GM18519 (cell line): ENCODE data around the gene LAG3.

ENCODE experiments used
- ATAC-seq: cut with Tn5 transposase; IDR thresholded peaks from one replicate; pipeline ENCODE4 v1.9.1; 2021; ENCODE audit warnings: mild to moderate bottlenecking, moderate library complexity; ENCODE audit not compliant: unreplicated experiment, low FRiP score

Gene LAG3

DNA sequence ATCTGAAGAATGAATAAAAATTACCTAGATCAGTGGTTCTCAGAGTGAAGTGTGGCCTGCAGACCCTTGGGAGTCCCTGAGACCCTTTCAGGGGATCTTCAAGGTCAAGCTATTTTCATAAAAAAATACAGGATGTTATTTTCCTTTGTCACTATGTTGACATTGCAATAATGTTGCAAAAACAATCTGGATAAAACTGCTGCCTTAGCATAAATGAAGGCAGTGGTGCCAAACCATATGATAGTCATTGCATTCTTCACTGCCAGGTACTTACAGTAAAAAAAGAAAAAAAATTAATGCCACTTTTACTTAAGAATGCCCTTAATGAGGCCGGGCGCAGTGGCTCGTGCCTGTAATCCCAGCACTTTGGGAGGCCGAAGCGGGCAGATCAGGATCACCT is 15.0 kb downstream of the LAG3 start:
- ATAC-seq: no peak

DNA sequence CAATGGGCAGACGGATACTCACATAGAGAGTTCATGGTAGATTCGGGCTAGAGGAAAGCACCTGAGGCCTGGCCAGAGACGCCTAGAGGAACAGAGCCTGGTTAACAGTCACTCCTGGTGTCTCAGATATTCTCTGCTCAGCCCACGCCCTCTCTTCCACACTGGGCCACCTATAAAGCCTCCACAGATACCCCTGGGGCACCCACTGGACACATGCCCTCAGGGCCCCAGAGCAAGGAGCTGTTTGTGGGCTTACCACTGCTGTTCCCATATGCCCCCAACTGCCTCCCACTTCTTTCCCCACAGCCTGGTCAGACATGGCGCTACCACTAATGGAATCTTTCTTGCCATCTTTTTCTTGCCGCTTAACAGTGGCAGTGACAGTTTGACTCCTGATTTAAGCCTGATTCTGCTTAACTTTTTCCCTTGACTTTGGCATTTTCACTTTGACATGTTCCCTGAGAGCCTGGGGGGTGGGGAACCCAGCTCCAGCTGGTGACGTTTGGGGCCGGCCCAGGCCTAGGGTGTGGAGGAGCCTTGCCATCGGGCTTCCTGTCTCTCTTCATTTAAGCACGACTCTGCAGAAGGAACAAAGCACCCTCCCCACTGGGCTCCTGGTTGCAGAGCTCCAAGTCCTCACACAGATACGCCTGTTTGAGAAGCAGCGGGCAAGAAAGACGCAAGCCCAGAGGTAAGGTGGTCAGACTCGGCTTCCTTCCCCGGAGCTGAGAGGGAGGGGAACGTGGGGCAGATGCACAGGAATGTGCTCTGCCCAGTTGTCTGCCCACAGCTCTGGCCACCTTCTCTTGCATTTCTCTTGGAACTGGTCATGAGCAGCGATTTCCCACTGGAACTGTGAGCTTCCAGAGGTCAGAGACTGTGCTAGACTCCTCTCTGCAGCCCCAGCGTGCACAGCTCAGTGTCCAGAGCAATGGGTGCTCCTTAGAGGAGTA is 16.9 kb downstream of the LAG3 start, which contains the start of gene CD4:
Gene CD4, plus strand, starts transcription at position 557 of the 953 bp plus-strand sequence. CDS start 10,611 bp downstream, outside the sequence.
- no peak for ATAC-seq

DNA sequence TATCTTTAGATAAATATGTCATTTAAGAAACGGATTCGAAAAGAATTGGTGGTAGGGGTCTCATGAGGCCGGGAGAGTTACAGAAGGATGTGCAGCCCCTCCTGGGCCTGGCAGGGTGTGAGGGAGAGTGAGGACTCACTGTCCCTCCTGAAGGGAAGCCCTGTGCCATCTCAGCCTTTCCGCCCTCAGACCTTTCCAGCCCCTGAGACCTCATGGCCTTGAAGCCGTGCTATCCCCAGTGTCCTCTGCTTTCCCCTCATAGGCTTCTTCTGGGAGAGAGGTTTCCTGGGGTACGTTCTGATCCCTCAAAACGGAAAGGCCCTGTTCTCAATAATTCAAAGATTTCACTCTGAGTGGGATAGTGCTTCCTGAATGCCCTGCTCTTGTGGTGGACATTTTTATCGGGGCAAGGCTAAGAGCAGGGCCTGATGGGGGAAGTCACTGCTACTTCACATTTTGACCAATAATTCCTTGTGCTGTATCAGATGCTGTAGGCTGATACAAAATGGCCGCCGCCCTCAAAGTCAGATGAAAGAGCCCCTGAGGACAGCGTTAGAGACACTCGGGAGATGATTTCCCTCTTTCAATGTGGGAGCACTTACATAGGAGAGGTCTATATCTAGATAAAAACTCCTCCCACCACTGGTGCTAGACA is 18.3 kb downstream of the LAG3 start:
- ATAC-seq: no peak

DNA sequence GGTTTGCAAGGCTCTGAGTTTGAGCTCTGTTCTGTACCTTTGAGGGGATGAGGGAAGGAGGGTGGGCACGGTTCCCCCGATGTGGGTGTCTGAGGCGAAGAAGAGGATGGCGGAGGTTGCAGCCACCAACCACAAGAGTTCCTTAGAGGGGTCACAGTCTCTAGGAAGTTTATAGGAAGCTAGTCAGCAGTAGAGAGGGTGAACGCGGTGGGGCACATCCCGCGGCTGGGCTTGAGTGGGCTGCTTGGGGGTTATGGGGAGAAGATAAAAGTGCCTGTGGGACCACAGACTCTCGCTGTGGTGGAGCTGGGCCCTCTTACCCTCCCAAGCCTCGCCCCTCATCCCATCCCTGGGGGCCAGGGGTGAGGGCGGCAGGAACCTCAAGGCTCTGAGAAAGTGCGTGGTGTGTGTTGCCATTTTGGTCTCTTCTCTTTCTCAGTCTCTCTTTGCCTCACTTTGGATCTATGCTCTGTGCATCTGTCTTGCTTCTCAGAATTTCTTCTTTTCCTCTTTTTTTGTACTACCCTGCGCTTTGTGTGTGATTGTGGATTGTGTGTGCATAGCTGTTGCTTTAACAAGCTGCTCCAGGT is 19.7 kb downstream of the LAG3 start:
- no peak for ATAC-seq

DNA sequence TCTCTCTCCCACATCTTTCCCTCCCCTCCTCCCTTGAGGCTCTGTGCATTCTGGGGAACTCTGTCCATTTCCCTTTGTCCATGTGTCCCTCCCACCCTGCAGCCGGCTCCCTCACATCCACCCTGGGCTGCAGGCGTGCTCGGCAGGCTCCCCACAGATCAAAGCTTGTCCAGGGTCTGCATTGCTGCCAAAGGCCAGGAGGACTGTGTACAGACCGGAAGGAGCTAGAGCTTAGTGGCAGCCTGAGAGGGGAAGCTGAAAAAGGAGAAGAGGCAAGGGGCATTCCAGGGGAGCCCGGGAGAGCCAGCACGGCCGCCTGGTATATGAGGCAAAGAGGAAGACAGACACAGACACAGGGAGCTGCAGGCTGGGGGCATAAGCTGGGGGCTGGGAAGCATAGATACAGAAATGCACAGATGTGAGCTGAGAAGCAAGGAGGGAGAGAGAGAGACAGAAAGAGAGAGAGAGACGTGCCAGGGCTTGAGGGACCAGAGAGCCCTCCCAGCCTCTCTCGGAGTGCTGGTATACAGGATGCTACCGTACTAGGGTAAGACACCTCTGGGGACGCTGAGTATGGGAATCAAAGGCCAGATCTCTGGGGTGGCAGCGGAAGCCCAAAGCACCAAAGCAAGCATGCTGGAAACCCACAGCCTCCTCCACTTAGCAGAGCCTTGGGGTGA is 20.3 kb downstream of the LAG3 start:
- ATAC-seq: no peak

DNA sequence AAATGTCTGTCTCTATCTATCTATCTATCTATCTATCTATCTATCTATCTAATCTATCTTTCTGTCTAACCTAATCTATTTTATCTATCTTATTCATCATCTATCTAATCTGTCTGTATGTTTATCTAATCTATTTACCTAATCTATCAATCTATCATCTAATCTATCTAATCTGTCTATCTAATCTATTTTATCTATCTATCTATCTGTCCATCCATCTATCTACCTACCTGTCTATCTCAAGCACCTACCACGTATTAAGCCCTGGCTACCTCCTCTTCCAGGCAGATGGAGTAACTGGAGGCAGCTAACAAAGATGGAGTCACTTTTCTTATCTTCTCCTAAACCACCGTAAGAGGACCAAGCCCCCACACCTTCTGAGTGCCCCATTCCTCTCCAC is 22.8 kb downstream of the LAG3 start:
- ATAC-seq: no peak

DNA sequence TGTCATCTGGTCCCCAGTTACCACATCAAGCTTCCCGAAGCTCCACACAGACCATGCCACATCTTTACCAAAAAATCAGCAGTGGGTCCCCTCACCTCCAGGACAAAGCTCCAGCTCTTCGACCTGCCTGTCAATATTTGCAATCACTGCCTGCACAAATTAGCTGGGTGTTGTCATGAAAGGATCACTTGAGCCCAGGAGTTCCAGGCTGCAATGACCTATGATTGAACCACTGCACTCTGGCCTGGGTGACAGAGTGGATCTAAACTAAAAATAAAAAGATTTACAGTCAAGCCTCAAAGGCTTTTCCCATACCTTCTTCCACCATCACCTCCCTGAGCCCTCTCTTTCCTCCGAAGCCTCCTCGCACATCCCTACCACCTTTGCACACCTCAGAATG is 24.3 kb downstream of the LAG3 start:
- ATAC-seq: no peak

DNA sequence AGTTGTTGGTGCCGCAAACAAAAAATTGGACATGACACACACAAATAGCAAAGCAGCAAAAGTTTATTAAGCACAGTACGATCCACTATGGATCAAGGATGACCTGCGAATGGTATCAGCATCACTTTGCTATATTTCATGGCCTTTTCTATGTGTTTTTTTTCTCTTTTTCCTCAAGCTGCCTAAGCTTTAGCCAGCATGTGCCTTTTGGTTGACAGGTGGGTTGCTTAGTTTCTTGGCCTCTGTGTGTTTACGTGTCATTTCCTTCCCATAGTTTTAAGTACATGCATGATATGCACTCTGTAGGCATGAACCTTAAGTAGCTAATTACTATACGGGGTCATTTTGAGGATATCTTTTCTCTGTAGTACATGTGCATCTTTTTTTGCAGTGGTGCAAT is 26.8 kb downstream of the LAG3 start:
- ATAC-seq: no peak

DNA sequence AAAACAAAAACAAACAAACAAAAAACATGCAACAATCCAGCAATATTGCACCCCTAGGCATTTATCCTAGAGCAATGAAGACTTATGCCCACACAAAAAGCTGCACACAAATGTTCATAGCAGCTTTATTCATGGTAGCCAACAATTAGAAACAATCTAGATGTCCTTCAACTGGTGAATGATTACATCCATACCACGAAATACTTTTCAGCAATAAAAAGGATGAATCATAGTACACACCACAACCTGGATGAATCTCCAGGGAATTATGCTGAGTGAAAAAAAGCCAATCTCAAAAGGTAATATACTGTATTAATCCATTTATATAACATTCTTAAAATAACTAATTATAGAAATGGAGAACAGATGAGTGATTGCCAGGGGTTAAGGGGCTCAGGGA is 34.9 kb downstream of the LAG3 start:
- no peak for ATAC-seq

DNA sequence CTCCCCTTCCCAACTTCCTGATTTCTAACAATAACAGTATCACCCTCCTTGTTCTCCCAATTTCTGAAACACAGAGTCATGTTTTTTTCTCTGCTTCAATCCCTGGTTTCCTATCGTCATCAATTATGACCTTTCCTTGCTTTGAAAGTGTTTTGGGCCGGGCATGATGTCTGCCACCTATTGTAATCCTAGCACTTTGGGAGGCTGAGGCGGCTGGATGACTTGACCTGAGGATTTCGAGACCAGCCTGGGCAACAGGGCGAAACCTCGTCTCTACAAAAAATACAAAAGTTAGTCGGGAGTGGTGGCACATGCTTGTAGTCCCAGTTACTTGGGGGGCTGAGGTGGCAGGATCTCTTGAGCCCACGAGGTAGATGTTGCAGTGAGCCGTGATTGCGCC is 36.7 kb downstream of the LAG3 start:
- ATAC-seq: no peak

DNA sequence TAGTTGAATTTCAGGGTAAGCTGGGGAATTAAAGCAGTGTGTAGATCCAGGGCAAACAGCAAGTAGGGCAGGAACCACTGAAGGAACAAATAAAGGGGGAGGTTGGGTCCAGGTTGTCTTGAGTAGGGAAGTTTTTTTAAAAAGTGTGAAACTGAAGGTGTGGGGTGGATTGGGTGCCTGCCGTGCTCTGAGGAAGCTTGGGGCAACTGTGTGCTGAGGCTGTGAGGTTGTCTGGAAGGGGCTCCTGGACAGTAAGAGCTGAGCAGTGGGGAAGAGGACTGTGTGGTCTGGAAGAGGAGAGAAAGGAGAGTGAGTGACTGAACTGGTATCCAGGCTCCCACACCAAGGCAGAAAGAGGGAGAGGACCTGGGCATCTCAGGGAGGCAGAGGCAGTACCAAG is 38.4 kb downstream of the LAG3 start:
- ATAC-seq: no peak

DNA sequence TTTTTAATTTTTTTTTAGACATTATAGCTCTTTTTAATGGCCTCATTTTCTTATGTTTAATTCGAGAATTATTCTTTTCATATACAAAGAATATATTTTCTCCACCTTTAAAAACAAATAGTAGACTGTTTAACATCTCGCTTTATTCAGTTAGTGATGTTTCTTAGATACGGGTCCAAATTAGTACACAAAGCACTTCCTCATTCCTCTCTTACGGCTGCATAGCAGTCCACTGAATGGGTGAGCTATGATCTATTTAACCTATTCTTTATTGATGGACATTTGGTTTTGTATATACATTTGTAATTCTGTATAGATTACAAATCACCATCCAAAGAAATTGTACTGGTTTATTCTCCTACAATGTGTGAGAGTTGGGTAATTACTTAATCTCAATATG is 41.0 kb downstream of the LAG3 start:
- no peak for ATAC-seq

DNA sequence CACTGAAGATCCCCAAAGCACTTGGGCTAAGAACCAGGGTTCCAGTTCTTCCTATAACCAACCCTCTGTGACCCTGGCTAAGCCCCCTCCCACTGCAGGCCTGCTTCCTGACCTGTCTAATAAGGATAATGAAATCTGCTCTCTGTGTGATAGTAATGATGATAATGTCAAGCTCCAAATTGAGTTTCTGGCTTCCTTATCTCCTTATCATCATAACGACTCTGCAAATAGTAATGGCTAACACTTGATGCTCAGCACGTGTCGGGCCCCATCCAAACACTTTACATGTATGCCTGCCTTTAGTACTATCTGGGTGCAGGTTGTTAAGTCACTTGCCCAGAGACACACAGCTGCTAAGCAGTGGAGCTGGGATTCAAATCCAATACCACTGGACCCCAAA is 44.3 kb downstream of the LAG3 start:
- ATAC-seq: no peak

DNA sequence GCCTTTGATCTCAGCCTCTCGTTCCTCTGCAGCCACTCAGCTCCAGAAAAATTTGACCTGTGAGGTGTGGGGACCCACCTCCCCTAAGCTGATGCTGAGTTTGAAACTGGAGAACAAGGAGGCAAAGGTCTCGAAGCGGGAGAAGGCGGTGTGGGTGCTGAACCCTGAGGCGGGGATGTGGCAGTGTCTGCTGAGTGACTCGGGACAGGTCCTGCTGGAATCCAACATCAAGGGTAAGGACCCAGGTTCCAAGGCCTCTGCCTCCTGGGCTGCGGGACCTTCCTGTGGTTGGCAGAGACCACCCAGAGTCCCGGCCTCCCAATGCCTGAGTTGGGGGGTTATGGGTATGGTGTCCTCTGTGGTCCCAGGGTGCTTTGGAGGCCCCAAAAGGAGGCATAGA is 44.8 kb downstream of the LAG3 start:
- no peak for ATAC-seq

DNA sequence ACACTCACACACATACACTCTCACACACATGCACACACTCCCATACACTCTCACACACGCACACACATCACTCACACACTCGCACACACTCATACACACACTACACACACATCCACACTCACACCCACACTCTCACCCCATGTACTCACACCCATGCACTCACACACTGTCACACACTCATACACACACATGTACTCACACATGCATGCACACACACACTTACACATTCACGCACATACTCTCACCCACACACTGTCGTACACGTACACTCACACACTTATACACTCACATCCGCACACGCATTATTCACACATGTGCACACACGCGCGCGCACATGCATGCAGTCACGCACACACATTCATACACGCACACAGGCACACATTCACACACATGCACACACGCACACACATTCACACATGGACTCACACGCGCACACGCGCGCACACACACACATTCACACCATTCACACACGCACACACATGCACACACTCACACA is 45.4 kb downstream of the LAG3 start:
- no peak for ATAC-seq

DNA sequence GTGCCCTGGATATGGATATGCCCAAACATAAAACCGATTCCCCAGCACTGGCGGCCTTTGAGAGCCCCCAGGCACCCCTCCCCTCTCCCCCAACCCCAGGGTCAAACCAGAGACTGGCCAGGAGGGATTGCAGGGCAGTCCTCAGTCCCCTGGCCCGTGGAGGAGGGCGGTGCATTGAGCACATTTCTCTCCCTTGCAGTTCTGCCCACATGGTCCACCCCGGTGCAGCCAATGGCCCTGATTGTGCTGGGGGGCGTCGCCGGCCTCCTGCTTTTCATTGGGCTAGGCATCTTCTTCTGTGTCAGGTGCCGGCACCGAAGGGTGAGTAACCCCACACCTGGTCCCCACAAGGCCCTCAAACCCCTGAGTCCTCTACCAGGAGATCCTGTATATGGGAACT is 45.9 kb downstream of the LAG3 start:
- ATAC-seq: no peak

DNA sequence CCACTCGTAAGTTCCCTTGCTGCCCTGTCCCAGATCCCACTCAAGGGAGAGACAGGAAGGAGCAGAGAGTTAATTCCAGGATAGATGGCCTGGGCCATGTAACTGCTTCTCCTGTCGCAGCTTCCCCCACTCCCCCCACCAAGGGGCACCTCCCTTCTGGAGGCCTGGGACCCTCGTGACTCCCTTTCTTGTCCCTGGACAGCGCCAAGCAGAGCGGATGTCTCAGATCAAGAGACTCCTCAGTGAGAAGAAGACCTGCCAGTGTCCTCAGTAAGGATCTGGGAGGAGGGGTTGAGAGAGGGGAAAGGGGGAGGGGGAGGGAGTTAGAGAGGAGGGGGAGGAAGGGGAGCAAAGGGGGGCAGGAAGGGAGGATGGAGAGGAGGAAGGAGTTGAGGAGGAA is 46.3 kb downstream of the LAG3 start:
- ATAC-seq: no peak

DNA sequence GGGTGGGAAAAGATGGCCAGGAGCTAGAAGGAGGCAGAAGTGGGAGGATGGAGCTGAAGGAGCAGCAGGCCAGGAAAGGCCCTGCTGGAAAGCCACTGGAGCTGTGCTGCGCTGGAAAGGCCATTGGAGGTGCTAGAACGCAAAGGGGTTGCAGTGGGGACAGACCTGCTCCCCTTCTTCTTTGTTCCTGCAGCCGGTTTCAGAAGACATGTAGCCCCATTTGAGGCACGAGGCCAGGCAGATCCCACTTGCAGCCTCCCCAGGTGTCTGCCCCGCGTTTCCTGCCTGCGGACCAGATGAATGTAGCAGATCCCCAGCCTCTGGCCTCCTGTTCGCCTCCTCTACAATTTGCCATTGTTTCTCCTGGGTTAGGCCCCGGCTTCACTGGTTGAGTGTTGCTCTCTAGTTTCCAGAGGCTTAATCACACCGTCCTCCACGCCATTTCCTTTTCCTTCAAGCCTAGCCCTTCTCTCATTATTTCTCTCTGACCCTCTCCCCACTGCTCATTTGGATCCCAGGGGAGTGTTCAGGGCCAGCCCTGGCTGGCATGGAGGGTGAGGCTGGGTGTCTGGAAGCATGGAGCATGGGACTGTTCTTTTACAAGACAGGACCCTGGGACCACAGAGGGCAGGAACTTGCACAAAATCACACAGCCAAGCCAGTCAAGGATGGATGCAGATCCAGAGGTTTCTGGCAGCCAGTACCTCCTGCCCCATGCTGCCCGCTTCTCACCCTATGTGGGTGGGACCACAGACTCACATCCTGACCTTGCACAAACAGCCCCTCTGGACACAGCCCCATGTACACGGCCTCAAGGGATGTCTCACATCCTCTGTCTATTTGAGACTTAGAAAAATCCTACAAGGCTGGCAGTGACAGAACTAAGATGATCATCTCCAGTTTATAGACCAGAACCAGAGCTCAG is 47.0 kb downstream of the LAG3 start:
- ATAC-seq: no peak

DNA sequence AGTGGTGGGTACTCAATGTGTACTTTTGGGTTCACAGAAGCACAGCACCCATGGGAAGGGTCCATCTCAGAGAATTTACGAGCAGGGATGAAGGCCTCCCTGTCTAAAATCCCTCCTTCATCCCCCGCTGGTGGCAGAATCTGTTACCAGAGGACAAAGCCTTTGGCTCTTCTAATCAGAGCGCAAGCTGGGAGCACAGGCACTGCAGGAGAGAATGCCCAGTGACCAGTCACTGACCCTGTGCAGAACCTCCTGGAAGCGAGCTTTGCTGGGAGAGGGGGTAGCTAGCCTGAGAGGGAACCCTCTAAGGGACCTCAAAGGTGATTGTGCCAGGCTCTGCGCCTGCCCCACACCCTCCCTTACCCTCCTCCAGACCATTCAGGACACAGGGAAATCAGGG is 47.8 kb downstream of the LAG3 start:
- ATAC-seq: no peak
